Peyer's patch (tissue), 4 donors: ENCODE measurements around the gene RAB35. TPM values are rescaled to one million over a fixed set of nuclear protein-coding genes. Genes with fewer than 3 reads are reported as not detected.

Source experiments
- DNase-seq, 3 donors: peaks; one replicate each; pipeline ENCODE4 v3.0.0-alpha.2; 2017 to 2019
- H3K27ac ChIP-seq, 4 donors: fragments of 200-600 bp; sonication (generic); one replicate each; pipeline ENCODE4 v1.5.1; 2016 to 2019
- H3K27me3 ChIP-seq, 2 donors: fragments of 200-600 bp; sonication (generic); one replicate each; pipeline ENCODE4 v1.5.1; 2019
- H3K36me3 ChIP-seq, 3 donors: fragments of 200-600 bp; sonication (generic); one replicate each; pipeline ENCODE4 v1.5.1; 2016 to 2019
- H3K4me1 ChIP-seq, 4 donors: fragments of 200-600 bp; sonication (generic); one replicate each; pipeline ENCODE4 v1.5.1; 2016 to 2019
- H3K4me3 ChIP-seq, 4 donors: fragments of 200-600 bp; sonication (generic); 1 replicate in 3 of 4; 2 replicates in 1 of 4; pipeline ENCODE4 v1.5.1; 2016 to 2019; ENCODE audit warnings: mild to moderate bottlenecking in 1 of 4
- H3K9me3 ChIP-seq, 4 donors: fragments of 200-600 bp; sonication (generic); one replicate each; pipeline ENCODE4 v1.5.1; 2016 to 2019; ENCODE audit warnings: mild to moderate bottlenecking in 1 of 4
- POLR2A ChIP-seq, 2 donors: fragments of 450-650 bp; IDR thresholded peaks; one replicate each; pipeline ENCODE4 v1.5.1; 2017; ENCODE audit warnings: antibody characterized with exemption in 2 of 2, mild to moderate bottlenecking in 2 of 2, moderate library complexity in 2 of 2
- total RNA-seq, 4 donors: library from RNA; depleted of rRNA; stranded (reverse); fragments of >200 nt; gene quantifications; one replicate each; pipeline ENCODE4 v1.1.0, GENCODE V29; 2016
- TF ChIP-seq, protein P1 (sequence below), 6 experiments: fragments of 450-650 bp in 4 of 6; fragments of 200-600 bp in 2 of 6; sonication (generic) in 1 of 6; IDR thresholded peaks; one replicate each; pipeline ENCODE4 v1.5.1; 2017 to 2019; ENCODE audit warnings: antibody characterized with exemption in 6 of 6, mild to moderate bottlenecking in 3 of 6, moderate library complexity in 1 of 6

RAB35 gene
- total RNA-seq, 4 donors from 2014 or later = 16.6 to 22.5 (median 19.1) TPM

DNA sequence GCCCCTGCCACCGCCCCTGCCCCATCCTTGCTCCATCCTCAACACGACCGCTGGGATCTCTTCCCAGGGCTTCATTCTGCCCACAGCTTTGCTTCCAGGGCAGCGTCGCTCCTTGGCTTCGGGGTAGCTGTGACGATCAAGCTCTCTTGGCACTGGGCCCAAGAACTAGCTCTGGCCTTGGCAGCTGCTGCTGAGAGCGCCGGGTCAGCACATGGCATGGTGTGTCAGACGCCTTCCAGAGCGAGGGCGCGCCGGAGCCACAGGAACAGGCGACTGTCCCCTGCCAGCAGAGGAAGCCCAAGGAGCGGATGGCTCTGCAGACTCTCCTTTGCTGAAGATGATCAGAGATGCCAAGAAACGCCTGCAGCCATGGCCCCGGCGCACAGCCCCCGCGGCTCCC lies 15.9 kb downstream of the RAB35 start:
- Histone ChIP-seq H3K4me1 (peaks cover 3 to 27% (median 13%) of the 10 kb centered on the region in 4 donors), H3K9me3 (no peaks in the 10 kb centered on the region), H3K27me3 (no peaks in the 10 kb centered on the region), H3K36me3 (peaks cover 0 to 75% (median 0%) of the 10 kb centered on the region in 3 donors), H3K4me3 (no peak overlapping the region), H3K27ac (peak overlapping the region in 1 of 4 donors; percentile 25)
- TF ChIP-seq, protein P1, sequence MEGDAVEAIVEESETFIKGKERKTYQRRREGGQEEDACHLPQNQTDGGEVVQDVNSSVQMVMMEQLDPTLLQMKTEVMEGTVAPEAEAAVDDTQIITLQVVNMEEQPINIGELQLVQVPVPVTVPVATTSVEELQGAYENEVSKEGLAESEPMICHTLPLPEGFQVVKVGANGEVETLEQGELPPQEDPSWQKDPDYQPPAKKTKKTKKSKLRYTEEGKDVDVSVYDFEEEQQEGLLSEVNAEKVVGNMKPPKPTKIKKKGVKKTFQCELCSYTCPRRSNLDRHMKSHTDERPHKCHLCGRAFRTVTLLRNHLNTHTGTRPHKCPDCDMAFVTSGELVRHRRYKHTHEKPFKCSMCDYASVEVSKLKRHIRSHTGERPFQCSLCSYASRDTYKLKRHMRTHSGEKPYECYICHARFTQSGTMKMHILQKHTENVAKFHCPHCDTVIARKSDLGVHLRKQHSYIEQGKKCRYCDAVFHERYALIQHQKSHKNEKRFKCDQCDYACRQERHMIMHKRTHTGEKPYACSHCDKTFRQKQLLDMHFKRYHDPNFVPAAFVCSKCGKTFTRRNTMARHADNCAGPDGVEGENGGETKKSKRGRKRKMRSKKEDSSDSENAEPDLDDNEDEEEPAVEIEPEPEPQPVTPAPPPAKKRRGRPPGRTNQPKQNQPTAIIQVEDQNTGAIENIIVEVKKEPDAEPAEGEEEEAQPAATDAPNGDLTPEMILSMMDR (IDR thresholded peaks at IDR 0.05) = no peak
- no peak for TF ChIP-seq POLR2A (IDR thresholded peaks at IDR 0.05)
- no peak for DNase-seq

DNA sequence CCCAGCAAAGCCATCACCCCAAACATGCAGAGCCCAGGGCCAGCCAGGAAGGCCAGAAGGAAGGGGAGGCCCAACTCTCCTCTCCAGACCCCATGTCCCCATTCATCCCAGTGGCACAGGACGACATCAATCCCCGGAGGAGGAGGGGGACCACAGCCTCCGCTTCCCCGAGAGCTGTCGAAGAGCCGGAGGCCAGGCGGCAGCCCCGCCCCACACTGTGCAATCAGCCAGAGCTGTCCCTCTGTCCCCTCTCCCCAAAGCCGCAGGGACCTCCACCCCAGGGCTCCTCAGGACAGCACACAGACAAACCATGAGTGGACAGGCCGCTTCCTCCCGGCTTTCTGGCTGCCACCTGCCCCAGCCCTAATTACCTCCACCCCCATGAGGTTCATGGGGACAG lies 16.8 kb downstream of the RAB35 start:
- Histone ChIP-seq H3K4me3 (no peak overlapping the region), H3K9me3 (no peaks in the 10 kb centered on the region), H3K4me1 (peaks cover 0 to 20% (median 13%) of the 10 kb centered on the region in 4 donors), H3K27me3 (no peaks in the 10 kb centered on the region), H3K36me3 (peaks cover 0 to 82% (median 0%) of the 10 kb centered on the region in 3 donors), H3K27ac (no peak overlapping the region)
- TF ChIP-seq, protein P1 (IDR thresholded peaks at IDR 0.05) = no peak
- TF ChIP-seq POLR2A (IDR thresholded peaks at IDR 0.05) = no peak
- no peak for DNase-seq

DNA sequence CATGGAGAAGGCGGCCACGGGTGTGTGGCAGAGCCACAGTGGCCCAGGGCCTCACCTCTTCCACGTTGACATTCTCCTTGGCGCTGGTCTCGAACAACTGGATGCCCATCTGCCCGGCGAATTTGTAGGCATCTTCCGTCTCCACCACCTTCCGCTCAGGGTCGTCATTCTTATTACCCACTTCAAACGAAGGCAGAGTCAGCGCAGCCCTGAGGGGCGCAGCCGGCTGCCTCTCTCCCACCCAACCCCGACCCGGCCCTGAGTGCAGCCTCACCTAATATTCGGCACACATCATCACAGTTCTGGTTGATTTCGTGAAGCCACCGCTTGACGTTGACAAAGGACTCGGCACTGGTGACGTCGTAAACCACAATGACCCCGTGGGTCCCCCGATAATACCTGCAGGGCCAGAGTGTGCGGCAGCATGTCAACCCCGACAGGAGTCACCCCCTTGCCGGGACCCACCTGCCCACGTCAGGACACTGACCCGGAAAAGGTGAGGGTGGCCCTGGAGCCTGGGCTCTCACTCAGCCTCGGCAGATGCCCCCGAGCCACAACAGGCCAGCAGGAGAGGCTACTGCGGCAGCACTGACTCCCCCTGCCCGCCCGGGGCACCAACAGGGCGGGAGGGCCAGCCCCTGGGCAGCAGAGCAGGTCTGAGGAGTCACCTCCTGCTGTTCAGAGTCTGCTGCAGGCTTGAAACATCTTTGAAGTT lies 17.6 kb downstream of the RAB35 start:
- peaks cover 0 to 82% (median 0%) of the 10 kb centered on the region in 3 donors for H3K36me3 ChIP-seq
- DNase-seq = no peak
- no peak overlapping the region for H3K27ac ChIP-seq
- H3K27me3 ChIP-seq = no peaks in the 10 kb centered on the region
- H3K4me1 ChIP-seq = peaks cover 0 to 20% (median 13%) of the 10 kb centered on the region in 4 donors
- TF ChIP-seq, protein P1 (IDR thresholded peaks at IDR 0.05) = no peak
- H3K9me3 ChIP-seq = no peaks in the 10 kb centered on the region
- no peak overlapping the region for H3K4me3 ChIP-seq

DNA sequence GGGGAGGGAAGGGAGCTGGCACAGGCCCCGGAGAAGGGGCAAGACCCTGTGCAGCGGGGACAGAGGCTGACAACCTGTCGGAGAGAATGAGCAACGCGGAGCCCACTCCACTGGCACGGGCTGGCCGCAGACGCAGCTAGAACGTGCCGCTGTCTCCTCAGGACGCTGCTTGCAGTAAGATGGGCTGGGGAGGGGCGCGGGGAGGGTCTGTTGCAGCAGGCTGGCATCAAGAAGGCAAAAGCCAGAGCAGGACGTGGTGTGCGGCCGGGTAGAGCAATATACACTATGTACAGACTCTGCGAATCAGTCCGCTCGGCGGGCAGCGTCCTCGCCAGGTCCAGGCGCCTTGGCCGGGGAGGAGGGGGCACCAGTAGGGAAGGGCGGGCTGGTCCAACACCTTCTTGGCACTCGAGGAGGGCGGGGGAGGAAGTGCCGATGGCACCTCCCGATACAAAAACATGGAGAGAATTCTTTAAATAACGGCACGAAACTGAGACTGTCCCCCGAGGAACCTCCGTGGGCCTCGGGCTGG lies 19.8 kb downstream of the RAB35 start:
- Histone ChIP-seq H3K27ac (no peak overlapping the region), H3K4me3 (no peak overlapping the region), H3K36me3 (peaks cover 0 to 72% (median 0%) of the 10 kb centered on the region in 3 donors), H3K9me3 (no peaks in the 10 kb centered on the region), H3K4me1 (peaks cover 0 to 13% (median 7%) of the 10 kb centered on the region in 4 donors), H3K27me3 (no peaks in the 10 kb centered on the region)
- peak in 1 of 3 donors; percentile 43 for DNase-seq
- TF ChIP-seq, protein P1 (IDR thresholded peaks at IDR 0.05) = no peak
- no peak for TF ChIP-seq POLR2A (IDR thresholded peaks at IDR 0.05)

DNA sequence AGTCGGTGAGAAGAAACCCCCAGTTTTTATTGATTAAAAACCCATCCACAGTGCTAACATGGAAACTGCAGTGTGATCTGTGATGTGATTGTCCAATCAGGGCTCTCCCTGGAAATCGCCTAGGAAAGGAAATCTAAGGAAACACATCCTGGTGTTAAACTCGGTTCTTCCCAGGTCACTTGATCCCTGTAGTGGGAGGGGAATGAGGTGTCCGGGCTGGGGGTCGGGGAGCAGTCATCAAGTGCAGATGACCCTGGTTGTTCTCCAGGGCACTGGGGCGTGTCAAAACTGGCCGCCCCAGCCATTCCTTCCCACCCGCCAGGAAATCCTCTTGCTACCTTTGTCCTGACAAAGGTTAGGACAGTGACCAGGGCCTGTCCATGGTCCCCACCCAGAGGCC lies 20.8 kb downstream of the RAB35 start:
- Histone ChIP-seq H3K4me3 (no peak overlapping the region), H3K9me3 (no peaks in the 10 kb centered on the region), H3K36me3 (peaks cover 0 to 69% (median 0%) of the 10 kb centered on the region in 3 donors), H3K27me3 (no peaks in the 10 kb centered on the region), H3K4me1 (peaks cover 0 to 3% (median 2%) of the 10 kb centered on the region in 4 donors), H3K27ac (no peak overlapping the region)
- TF ChIP-seq, protein P1 (IDR thresholded peaks at IDR 0.05) = no peak
- no peak for TF ChIP-seq POLR2A (IDR thresholded peaks at IDR 0.05)
- DNase-seq = no peak
